GM18873 (cell line): ENCODE data around the gene CHD8.

Source experiments
- ATAC-seq: cut with Tn5 transposase; IDR thresholded peaks from one replicate; pipeline ENCODE4 v1.9.1; 2021; ENCODE audit warnings: mild to moderate bottlenecking, moderate library complexity, moderate number of reproducible peaks; ENCODE audit not compliant: unreplicated experiment, low FRiP score

CHD8 gene

DNA sequence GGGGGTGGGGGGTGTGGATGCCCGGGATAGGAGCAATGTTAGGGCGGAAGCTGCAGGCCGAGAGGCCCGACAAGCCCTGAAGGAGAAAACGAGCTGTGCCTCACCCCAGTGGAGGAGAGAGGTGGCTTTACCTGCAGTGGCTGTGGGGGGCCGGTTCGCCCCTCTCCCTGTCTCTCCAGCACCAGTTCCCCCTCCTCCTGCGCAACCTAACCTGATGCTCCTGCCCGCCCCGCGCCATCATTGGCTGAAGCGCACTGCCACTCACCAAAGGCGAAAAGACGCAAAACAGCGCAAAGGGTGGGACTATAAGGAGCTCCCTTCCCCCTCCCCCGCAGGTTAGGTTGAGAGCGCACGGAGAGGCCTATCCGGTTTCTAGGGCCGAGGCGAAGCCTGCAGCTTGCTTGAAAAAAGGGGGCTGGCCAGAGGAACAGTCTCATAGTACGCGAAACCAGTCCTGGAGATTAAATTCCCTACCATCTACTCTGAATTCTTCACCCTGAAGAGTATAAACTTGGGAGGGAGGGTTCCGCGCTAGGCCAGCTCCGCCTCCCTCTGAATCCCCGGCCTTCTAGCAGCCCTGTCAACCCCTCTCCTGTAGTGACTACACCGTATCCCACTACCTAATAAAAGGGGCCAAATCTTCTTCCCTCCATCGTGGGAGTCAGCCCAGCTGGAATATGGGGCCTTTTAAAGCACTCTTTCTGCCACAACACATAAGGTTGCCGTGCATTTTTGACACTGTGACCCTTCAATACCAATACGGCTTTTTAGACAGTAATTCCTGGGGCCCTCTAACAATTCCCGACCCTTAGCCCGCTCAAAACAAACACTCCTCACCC, 18.6 kb downstream of the CHD8 start:
- ATAC-seq, result peak; percentile 97

- no peak for ATAC-seq
These were observed 19.3 kb downstream of the CHD8 start for GRCh38 chr14:21436567-21437062.

DNA sequence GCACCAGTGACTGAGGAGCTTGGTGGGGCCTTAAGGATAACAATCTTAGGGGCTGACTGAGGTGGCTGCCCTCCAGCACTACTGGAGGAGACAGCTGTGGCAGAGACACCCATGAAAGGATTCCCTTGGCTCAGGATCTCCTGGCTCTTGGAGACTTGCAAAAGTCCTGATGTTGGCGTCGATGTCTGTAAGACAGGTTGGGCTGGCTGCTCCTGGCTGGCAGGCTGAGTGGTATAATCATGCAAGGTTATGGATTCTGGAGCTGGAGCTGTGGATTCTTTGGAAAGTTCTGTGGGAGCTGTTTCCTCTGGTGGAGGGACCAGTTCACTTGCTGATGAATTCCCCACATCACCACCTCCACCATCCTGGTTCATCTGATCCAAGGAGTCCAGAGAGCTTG, 24.8 kb downstream of the CHD8 start:
- ATAC-seq, result no peak

- ATAC-seq, result no peak
These were observed 27.0 kb downstream of the CHD8 start for GRCh38 chr14:21428930-21429329.

- ATAC-seq, result no peak
These were observed 29.2 kb downstream of the CHD8 start for GRCh38 chr14:21426692-21427091.

DNA sequence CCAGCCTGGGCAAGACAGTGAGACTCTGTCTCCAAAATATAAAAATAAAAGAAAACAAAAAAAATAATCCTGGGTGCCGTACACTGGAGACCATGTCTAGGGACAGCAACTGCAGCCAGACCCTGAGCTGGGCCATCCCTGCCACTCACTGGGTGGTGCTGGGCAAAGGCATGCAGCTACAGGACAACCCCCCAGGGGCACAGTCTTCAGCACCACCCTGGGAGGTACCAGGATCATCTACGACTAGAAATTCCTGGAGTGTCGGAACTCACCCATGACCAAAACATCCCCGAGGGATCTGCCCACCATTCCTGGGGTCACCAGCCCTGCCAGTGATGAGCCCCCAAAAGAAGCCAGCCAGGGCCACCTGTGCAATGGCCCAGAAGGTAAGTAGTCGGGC, 36.4 kb downstream of the CHD8 start:
- ATAC-seq, result no peak

- ATAC-seq, result no peak
These were observed 40.6 kb downstream of the CHD8 start for GRCh38 chr14:21415329-21415728.

GRCh38 chr14:21414137-21414631, 41.7 kb downstream of the CHD8 start:
- no peak for ATAC-seq

- ATAC-seq, result no peak
These were observed 47.8 kb downstream of the CHD8 start for GRCh38 chr14:21408147-21408546.

GRCh38 chr14:21406213-21406612, 49.7 kb downstream of the CHD8 start:
- ATAC-seq, result no peak

- ATAC-seq, result no peak
These were observed 50.8 kb downstream of the CHD8 start for GRCh38 chr14:21405097-21405496.

GRCh38 chr14:21399311-21399870, 56.5 kb downstream of the CHD8 start:
- no peak for ATAC-seq

GRCh38 chr14:21398901-21399300, 57.0 kb downstream of the CHD8 start:
- no peak for ATAC-seq

- ATAC-seq, result no peak
These were observed 60.5 kb downstream of the CHD8 start for GRCh38 chr14:21395450-21395849.

GRCh38 chr14:21385188-21385904, 70.6 kb downstream of the CHD8 start:
- no peak for ATAC-seq

DNA sequence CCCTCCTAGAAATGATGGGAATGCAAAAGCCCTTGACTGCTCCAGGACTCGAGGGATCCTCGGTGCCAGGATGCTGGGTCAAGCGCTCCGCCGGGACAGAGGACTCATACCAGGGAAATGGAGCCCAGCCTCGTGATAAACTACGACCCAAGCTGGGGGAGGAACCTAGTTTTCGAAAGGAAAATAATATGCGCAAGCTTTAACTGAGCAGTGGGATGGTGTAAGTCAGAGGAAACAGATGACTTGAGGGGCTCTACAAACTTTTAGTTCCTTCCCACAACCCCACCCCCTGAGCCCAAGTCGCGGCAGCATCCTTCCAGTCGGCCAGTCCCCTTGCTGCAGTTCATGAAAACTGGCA, 71.5 kb downstream of the CHD8 start:
- no peak for ATAC-seq

DNA sequence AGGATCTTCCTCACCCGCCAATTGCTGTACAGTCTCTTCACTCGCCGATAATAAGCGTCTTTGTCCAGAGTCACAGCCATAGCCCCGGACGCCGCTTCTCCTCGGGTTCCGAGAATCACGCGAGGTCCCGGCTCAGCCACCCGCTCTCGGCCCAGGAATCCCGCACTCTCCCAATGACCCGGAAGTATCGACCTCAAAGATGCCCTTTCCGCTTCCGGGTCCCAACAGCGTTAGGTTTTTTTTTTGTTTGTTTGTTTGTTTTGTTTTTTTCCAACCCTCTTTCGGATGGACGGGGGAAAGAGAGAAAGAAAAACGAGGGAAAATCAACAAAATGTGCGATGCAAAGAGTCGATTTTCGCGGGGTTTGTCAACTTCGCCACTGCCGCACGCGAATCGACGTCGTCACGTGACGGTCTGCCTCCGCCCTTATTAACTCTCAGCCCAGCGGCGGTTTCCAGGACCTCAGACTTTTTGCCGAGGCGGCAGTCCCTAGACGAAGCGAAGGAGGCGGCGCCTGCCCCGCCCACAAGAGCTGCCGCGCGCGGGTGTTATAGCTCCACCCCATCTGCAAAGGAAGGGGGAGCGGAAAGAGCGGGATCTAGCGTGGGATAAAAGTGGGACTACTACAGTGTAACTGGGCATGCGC, 72.0 kb downstream of the CHD8 start, which contains the start of gene SUPT16H:
Gene SUPT16H, minus strand, starts transcription at position 172 of the 646 bp plus-strand sequence. Its CDS starts 92 bp downstream, at position 80.
- ATAC-seq, result peak; percentile 79

DNA sequence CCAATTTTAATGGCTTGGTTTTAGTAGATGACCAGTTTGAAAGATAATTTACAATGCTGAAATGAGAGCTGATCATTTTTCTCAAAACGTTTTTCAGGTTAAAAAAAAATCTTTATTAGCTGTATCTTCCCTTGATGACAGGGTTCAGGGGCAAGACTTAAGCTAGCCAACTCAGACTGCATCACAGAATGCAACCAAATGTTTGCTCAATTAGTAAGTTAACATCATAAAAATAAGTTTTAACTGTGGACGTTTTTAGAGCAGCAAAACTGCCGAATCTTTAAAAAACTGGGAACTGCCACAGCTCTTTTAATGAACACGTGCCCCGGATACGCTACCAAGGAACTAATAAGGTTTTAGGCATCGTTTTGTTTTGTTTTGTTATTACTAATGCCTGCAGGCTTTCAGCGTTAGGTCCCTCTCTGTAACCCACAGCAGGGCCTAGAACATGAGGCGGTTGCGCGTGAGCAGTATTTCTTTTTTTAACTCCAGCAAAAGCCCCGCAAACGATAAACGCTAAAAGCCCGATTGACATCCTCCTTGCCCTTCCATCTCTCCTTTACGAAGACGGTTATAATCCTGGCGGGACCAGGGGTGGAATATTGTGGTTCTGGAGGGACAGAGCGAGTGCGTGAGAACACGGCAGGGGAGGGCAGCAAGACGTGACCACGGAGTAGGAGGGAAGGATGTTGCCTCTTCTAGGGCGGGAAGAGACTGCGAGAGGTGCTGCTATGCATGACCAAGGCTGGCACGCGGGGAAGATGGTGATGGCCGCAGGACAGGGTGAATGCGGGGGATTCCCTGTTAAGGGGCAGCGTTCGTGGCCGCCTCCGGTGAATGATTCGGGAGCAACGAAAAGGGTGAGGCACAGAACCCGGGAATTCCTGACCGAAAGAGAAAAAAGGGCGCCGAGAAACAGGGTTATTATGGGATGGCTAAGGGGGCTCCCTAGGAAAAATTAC, 72.8 kb downstream of the CHD8 start:
- ATAC-seq, result no peak

GRCh38 chr14:21382095-21382494, 73.8 kb downstream of the CHD8 start:
- ATAC-seq, result no peak
